PFSK-1 (cell line): Measurements from ENCODE around the gene SNX30.

ENCODE experiments used
- FOXP2 ChIP-seq: optimal IDR thresholded peaks from 2 replicates; pipeline ENCODE3; 2011; ENCODE audit warnings: borderline replicate concordance, control low read depth, inconsistent platforms; ENCODE audit not compliant: insufficient read depth; ENCODE audit errors: extremely low read length, extremely low read depth
- POLR2AphosphoS5 ChIP-seq: IDR thresholded peaks from 2 replicates; pipeline ENCODE4 v1.6.1; 2012; ENCODE audit warnings: low read depth, mild to moderate bottlenecking, control low read depth, low read length, moderate library complexity
- SIN3A ChIP-seq: IDR thresholded peaks from 2 replicates; pipeline ENCODE4 v1.6.1; 2012; ENCODE audit warnings: mild to moderate bottlenecking, low read length, moderate library complexity, borderline replicate concordance; ENCODE audit not compliant: insufficient read depth
- TAF1 ChIP-seq: IDR thresholded peaks from 2 replicates; pipeline ENCODE4 v1.6.1; 2012; ENCODE audit warnings: low read length, control low read depth, borderline replicate concordance; ENCODE audit not compliant: insufficient read depth
- TF ChIP-seq, protein P1 (sequence below), 2 experiments: IDR thresholded peaks; 2 replicates each; pipeline versions ENCODE4 v1.6.1 to v1.8.0; 2011 to 2012; ENCODE audit warnings: low read depth in 2 of 2, low read length in 2 of 2, control low read depth in 1 of 2, inconsistent platforms in 1 of 2, mild to moderate bottlenecking in 1 of 2, moderate library complexity in 1 of 2; ENCODE audit not compliant: insufficient read depth in 1 of 2

DNA sequence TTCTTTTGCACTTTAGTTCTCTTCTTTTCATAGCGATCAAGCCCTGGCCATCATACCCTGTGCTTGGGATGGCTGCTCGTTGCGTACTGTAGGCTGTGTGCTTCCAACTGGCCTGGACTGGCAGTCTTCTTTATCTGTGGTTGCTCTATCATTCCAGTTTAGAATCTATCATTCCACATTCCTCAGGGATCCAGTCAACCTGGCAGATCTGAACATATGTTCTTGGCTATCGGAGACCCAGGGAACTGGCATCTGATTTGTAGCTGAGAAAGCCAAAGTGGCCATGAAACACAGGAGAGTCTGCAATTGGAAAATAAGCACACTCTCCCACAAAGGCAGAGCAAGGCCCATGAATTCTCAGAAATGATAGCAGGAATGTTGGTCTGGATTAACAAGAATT lies 162.8 kb downstream of the SNX30 start:
- TF ChIP-seq, protein P1, sequence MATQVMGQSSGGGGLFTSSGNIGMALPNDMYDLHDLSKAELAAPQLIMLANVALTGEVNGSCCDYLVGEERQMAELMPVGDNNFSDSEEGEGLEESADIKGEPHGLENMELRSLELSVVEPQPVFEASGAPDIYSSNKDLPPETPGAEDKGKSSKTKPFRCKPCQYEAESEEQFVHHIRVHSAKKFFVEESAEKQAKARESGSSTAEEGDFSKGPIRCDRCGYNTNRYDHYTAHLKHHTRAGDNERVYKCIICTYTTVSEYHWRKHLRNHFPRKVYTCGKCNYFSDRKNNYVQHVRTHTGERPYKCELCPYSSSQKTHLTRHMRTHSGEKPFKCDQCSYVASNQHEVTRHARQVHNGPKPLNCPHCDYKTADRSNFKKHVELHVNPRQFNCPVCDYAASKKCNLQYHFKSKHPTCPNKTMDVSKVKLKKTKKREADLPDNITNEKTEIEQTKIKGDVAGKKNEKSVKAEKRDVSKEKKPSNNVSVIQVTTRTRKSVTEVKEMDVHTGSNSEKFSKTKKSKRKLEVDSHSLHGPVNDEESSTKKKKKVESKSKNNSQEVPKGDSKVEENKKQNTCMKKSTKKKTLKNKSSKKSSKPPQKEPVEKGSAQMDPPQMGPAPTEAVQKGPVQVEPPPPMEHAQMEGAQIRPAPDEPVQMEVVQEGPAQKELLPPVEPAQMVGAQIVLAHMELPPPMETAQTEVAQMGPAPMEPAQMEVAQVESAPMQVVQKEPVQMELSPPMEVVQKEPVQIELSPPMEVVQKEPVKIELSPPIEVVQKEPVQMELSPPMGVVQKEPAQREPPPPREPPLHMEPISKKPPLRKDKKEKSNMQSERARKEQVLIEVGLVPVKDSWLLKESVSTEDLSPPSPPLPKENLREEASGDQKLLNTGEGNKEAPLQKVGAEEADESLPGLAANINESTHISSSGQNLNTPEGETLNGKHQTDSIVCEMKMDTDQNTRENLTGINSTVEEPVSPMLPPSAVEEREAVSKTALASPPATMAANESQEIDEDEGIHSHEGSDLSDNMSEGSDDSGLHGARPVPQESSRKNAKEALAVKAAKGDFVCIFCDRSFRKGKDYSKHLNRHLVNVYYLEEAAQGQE (IDR thresholded peaks at IDR 0.05; ENCODE audit: insufficient read depth in 1 of 2, low read depth in 2 of 2, low read length in 2 of 2), result no peak
- TF ChIP-seq TAF1 (no peak), POLR2AphosphoS5 (no peak), SIN3A (no peak), FOXP2 (no peak)
